T-helper 1 cell treated with Interleukin-12 subunit alpha and Interleukin-12 subunit beta and Interleukin-4 antibody, amounts not matched to agents 30 μg/mL and 1 μg/mL, for 36 hours (primary cell): Measurements from ENCODE around the gene TMEM183A.
"Not testable (repeated sequence)": the region's sequence is repeated elsewhere in the genome, so short reads cannot be mapped to it uniquely, and the experiment has no call there.

Experiments used
- H3K27ac Mint-ChIP-seq: one replicate; pipeline ENCODE4 v1.8.0; 2021; ENCODE audit warnings: mild to moderate bottlenecking, mixed read lengths
- H3K27me3 Mint-ChIP-seq: one replicate; pipeline ENCODE4 v1.8.0; 2021; ENCODE audit warnings: low read depth, mixed read lengths
- H3K36me3 Mint-ChIP-seq: one replicate; pipeline ENCODE4 v1.8.0; 2021; ENCODE audit warnings: low read depth, mixed read lengths
- H3K4me1 Mint-ChIP-seq: one replicate; pipeline ENCODE4 v1.8.0; 2021; ENCODE audit warnings: low read depth, mixed read lengths
- H3K4me3 Mint-ChIP-seq: one replicate; pipeline ENCODE4 v1.8.0; 2021; ENCODE audit warnings: mild to moderate bottlenecking, moderate library complexity, mixed read lengths
- H3K9me3 Mint-ChIP-seq: one replicate; pipeline ENCODE4 v1.8.0; 2021; ENCODE audit warnings: mixed read lengths

TMEM183A gene

DNA sequence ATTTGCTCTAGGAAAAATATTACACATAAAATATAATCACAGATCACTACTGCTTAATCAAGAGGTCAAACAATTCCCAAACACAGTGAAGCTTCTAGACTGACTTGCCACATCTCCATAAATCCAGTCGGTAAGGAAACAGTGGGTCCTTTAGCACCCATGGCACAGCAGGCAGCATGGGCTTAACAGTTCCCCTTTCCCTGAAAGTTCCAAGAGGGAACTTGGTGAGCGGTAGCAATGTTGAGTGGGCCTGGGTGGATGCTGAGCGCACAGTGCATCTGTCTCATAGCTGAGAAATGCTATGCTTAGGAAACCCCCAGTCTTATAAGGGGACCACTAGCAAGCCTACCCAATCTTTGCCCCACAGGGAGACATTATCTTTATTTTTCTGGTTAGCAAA lies 32.3 kb upstream of the TMEM183A start:
- Mint-ChIP-seq H3K9me3 (no peaks in the 10 kb centered on the region), H3K27ac (no peak overlapping the region), H3K36me3 (no peaks in the 10 kb centered on the region), H3K27me3 (peaks cover 55% of the 10 kb centered on the region), H3K4me1 (no peaks in the 10 kb centered on the region), H3K4me3 (no peak overlapping the region)

DNA sequence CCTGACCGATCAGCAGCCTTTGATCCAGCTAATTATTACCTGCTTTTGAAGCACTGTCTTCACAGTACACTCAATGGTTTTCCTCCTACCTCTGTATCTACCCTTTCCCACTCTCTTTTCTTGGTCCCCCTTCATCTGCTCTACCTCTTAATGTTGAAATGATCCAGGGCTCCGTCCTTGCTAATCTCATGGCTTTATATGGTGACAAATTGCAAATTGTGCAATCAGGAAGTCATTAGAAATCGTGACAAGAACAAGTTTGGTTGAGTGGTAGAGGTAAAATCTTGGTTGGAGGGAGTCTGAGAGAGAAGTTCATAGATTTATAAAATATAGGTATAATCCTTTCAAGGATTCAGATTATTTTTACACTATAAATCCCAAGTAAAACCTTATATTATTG lies 30.5 kb upstream of the TMEM183A start:
- Mint-ChIP-seq H3K27ac (no peak overlapping the region), H3K27me3 (peaks cover 64% of the 10 kb centered on the region), H3K9me3 (no peaks in the 10 kb centered on the region), H3K4me1 (no peaks in the 10 kb centered on the region), H3K4me3 (no peak overlapping the region), H3K36me3 (no peaks in the 10 kb centered on the region)

DNA sequence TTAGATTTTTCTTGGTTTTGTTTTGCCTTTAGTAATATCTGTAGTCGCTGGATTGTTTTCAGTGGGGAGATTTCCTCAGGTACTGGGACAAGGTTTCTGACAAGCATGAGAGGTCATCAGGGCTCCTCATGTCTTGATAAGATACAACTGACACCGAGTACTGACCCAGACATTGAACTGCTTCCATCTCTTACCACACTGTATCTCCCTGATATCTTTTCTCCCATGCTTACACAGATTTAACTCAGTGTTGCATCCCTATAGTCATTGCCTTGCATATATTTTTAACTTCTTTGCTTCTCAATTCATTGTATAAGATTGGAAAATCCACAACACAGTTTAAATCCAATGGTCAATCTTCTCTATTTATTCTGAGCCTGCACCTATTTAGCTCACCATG lies 27.7 kb upstream of the TMEM183A start:
- peaks cover 50% of the 10 kb centered on the region for H3K27me3 Mint-ChIP-seq
- no peak overlapping the region for H3K27ac Mint-ChIP-seq
- H3K4me1 Mint-ChIP-seq: no peaks in the 10 kb centered on the region
- no peak overlapping the region for H3K4me3 Mint-ChIP-seq
- no peaks in the 10 kb centered on the region for H3K9me3 Mint-ChIP-seq
- H3K36me3 Mint-ChIP-seq: no peaks in the 10 kb centered on the region

DNA sequence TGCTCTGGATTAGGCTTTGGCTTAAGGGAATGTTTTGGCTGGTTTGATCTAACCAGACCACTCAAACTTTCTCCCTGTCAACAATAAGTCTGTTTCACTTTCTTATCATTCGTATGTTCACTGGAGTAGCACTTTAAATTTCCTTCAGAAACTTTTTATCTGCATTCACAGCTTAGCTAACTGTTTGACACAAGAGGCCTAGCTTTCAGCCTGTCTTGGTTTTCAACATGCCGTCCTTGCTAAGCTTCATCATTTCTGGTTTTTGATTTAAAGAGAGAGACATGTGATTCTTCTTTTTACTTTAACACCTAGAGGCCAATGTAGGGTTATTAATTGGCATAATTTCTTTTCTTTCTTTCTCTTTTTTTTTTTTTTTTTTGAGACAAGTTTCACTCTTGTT lies 25.2 kb upstream of the TMEM183A start:
- Mint-ChIP-seq H3K36me3 (no peaks in the 10 kb centered on the region), H3K9me3 (no peaks in the 10 kb centered on the region), H3K4me1 (no peaks in the 10 kb centered on the region), H3K4me3 (no peak overlapping the region), H3K27me3 (peaks cover 39% of the 10 kb centered on the region), H3K27ac (no peak overlapping the region)

DNA sequence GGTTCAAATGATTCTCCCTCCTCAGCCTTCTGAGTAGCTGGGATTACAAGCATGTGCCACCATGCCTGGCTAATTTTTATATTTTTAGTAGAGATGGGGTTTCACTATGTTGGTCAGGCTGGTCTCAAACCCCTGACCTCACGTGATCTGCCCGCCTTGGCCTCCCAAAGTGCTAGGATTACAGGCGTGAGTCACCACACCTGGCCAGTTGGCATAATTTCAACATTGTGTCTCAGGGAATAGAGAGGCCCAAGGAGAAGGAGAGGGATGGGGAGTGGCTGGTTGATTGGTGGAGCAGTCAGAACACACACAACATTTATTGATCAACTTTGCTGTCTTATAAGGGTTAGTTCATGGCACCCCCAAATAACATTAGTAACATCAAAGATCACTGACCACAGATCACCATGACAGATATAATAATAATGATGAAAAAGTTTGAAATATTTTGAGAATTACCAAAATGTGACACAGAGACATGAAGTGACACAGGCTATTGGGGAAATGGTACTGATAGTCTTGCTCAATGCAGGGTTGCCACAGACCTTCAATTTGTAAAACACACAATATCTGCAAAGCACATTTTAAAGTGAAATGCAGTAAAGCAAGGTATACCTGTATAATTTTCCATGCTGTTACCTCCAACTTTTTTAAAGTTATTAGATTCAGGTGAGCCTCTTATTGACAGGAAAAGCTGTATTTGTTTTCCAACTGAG lies 24.3 kb upstream of the TMEM183A start:
- H3K4me1 Mint-ChIP-seq: no peaks in the 10 kb centered on the region
- H3K27ac Mint-ChIP-seq: no peak overlapping the region
- no peaks in the 10 kb centered on the region for H3K36me3 Mint-ChIP-seq
- no peak overlapping the region for H3K4me3 Mint-ChIP-seq
- peaks cover 31% of the 10 kb centered on the region for H3K27me3 Mint-ChIP-seq
- H3K9me3 Mint-ChIP-seq: no peaks in the 10 kb centered on the region

DNA sequence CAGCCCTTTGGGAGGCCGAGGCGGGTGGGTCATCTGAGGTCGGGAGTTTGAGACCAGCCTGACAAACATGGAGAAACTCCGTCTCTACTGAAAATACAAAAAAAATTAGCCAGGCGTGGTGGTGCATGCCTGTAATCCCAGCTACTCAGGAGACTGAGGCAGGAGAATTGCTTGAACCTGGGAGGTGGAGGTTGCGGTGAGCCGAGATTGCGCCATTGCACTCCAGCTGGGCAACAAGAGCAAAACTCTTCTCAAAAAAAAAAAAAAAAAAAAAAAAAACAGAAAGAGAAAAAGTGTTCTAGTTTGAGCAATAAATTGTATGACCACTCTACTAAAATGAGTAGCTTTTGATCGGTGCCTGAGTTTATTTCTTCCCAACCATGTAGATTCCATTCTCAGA lies 21.1 kb upstream of the TMEM183A start:
- not testable (repeated sequence) for H3K36me3 Mint-ChIP-seq, H3K4me3 Mint-ChIP-seq, H3K9me3 Mint-ChIP-seq, H3K4me1 Mint-ChIP-seq, H3K27ac Mint-ChIP-seq
- H3K27me3 Mint-ChIP-seq: peaks cover 21% of the 10 kb centered on the region

DNA sequence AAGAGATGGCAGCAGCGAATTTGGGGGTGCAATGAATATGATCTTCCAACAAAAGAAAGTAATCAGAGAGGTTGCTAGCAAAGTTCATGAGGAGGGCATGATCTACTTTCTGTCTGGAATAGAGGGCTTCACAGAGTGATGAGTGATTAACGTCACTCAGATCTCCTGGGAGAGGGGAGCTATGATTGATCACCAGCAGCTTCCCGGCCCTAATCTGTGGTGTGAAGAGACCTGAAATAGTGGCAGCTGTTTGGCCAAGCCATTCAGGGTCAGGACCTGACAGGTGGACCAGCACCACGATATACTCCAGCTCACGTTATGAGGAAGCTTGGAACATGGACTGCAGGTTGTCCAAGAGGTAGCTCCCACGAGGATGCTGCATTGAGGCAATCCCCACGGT lies 19.9 kb upstream of the TMEM183A start:
- Mint-ChIP-seq H3K27ac (no peak overlapping the region), H3K4me3 (no peak overlapping the region), H3K9me3 (no peaks in the 10 kb centered on the region)

DNA sequence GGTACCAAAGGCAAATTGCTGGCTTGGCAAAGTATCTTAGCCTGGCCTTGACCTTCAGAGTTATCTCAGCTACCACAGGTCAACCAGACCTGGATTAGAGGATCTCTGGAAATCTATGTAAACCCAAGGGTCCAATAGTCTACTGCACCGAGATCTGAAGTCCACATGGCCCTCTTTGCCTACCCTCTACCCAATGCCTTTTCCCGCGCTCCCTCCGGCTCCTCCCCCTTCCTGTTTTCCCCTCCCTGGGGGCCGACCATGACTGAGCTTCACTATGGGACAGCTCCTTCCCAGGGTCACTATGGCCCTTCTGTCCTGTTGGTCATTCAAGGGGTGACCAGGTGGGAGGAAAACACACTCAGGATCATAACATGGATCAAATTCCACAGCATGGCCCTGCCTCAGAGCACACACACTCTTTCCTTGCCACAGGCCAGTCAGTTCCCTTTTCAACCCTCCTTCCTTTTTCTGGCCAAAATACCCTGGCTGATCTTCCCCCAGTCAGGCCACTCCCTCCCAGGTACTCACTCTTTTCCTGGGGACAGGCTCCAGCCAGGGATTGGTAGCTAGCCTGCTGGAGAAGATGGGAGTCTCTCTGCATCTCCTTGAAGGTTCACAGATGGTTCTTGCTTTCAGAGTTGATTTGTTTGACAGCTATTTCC lies 19.1 kb upstream of the TMEM183A start:
- H3K27me3 Mint-ChIP-seq: peaks cover 40% of the 10 kb centered on the region
- H3K4me1 Mint-ChIP-seq: no peaks in the 10 kb centered on the region
- no peaks in the 10 kb centered on the region for H3K9me3 Mint-ChIP-seq
- no peak overlapping the region for H3K27ac Mint-ChIP-seq
- H3K4me3 Mint-ChIP-seq: no peak overlapping the region
- no peaks in the 10 kb centered on the region for H3K36me3 Mint-ChIP-seq

More for the DNA sequence above, 19.9 kb upstream of the TMEM183A start:
- H3K4me1 Mint-ChIP-seq: no peaks in the 10 kb centered on the region
- H3K27me3 Mint-ChIP-seq: peaks cover 32% of the 10 kb centered on the region
- H3K36me3 Mint-ChIP-seq: no peaks in the 10 kb centered on the region

DNA sequence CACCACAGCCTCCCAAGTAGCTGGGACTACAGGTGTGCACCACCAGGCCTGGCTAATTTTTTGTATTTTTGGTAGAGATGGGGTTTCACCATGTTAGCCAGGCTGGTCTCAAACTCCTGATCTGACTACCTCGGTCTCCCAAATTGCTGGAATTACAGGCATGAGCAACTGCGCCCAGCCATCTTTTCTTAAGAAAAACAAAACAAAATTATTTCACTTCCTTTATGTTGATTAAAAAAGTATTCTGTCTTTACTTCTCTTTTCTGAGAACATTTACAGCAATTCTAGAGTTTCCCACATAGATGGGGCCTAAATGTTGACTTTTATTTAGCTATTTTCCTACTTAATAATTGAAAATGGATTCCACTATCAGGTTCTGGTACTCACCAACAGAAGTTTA lies 17.3 kb upstream of the TMEM183A start:
- Mint-ChIP-seq H3K4me3 (no peak overlapping the region), H3K9me3 (no peaks in the 10 kb centered on the region), H3K36me3 (no peaks in the 10 kb centered on the region), H3K4me1 (no peaks in the 10 kb centered on the region), H3K27me3 (peaks cover 55% of the 10 kb centered on the region), H3K27ac (no peak overlapping the region)

DNA sequence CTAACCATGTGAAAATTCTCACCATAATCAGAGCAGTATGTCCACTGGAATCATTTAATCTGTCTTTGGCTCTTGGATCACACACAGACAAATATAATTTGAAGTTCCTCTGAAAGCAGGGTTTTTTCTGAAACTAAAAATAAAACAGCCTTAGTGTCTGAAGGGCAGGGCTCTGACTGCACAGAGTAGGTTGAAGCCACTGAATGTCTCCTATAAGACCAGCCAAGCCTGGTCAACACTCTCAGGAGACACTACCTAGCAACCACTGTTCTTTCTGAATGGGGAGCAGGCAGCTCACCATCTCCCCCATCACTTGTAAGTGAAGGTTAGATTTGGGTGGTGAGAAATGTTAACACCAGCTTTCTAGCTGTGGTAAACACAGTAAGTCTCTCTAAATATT lies 16.1 kb upstream of the TMEM183A start:
- no peak overlapping the region for H3K4me3 Mint-ChIP-seq
- no peaks in the 10 kb centered on the region for H3K36me3 Mint-ChIP-seq
- no peaks in the 10 kb centered on the region for H3K4me1 Mint-ChIP-seq
- H3K27ac Mint-ChIP-seq: no peak overlapping the region
- H3K27me3 Mint-ChIP-seq: peaks cover 67% of the 10 kb centered on the region
- H3K9me3 Mint-ChIP-seq: no peaks in the 10 kb centered on the region

DNA sequence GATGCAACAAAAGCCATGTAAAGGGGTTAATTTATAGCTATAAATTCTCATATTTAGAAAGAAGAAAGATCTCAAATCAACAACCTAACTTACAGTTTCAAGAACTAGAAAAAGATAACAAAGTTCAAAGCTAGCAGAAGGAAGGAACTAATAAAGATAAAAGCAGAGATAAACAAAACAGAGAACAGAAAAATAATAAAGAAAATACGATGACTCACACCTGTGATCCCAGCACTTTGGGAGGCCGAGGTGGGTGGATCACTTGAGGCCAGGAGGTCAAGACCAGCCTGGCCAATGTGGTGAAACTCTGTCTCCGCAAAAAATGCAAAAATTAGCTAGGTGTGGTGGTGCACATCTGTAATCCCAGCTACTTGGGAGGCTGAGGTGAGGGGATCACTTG lies 12.4 kb upstream of the TMEM183A start:
- H3K27me3 Mint-ChIP-seq: peaks cover 82% of the 10 kb centered on the region

DNA sequence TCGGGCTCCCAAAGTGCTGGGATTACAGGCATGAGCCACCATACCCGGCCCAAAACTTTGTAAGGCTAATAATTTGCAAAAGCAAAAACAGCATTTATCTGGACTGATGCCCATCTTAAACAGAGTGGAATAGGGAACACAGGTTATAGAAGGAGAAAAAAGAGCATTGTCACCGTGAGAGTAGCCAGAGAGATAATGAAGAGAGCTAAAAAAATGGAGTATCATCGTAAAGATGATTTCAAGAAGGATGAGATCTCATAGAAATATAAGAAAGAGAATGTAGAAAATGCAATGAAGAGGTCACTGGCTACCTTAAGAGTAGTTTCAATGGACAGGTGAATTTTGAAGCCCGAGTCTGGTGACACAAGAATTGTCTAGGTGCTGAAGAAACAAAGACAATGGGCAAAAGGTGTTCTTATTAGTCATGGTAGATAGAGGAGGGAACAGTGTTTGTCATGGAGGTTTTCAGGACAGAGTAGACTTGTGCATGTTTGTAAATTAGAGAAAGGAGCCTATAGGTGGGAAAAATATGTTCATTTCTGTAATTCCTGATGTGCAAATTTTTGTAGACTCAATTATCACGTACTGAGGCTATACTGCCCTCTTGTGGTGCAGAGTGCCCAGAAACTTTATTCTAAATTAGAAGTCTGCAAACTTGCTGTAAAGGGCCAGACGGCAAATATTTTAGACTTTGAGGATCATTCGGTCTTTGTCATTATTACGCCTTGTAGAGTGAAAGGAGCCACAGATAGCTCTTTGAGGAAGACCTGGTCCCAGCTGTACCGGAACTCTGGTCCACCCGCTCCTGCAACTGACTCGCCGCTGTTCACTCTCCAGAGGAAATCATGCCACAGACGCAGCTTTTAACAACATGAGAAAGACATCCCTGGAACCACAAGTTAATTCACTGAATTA lies 8.1 kb upstream of the TMEM183A start:
- Mint-ChIP-seq H3K27me3 (peaks cover 46% of the 10 kb centered on the region), H3K4me3 (peak overlapping the region; percentile 33), H3K36me3 (no peaks in the 10 kb centered on the region), H3K4me1 (peaks cover 10% of the 10 kb centered on the region), H3K27ac (peak overlapping the region; percentile 28), H3K9me3 (no peaks in the 10 kb centered on the region)

More for the DNA sequence above, 12.4 kb upstream of the TMEM183A start:
- Mint-ChIP-seq H3K36me3 (no peaks in the 10 kb centered on the region), H3K4me3 (no peak overlapping the region), H3K9me3 (no peaks in the 10 kb centered on the region), H3K27ac (no peak overlapping the region), H3K4me1 (peaks cover 7% of the 10 kb centered on the region)

DNA sequence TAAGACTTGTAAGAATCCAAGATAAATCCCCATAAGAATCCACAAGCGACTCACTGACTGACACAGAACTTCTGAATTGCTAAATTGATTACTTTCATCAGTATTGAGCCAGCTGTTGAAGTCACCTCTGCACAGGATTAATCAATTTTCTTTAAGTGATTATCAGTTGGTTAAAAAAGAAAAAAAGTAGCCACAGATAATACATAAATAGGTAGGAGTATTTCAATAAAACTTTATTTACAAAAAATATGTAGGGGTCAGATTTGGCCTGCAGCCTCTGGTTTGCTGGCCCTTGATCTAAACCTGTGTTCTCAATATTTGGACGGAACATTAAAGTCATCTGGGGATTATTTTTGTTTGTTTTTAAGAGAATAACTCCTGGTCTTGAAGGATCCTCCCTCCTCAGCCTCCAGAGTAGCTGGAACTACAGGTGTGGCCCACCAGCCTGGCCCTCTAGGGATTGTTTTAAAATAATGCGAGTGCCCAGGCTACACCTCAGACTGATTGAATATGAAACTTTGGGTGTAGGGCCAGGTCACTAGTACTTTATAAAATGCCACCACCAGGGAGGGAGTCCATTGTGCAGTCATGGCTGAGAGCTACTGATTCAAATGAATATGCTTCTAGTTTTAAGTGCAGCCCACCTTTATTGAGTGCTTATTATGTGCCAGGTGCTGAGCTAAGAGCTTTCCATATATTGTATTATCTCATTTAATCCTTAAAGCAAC lies 6.8 kb upstream of the TMEM183A start:
- Mint-ChIP-seq H3K36me3 (no peaks in the 10 kb centered on the region), H3K4me3 (no peak overlapping the region), H3K27ac (no peak overlapping the region), H3K27me3 (peaks cover 34% of the 10 kb centered on the region), H3K9me3 (no peaks in the 10 kb centered on the region), H3K4me1 (peaks cover 12% of the 10 kb centered on the region)

DNA sequence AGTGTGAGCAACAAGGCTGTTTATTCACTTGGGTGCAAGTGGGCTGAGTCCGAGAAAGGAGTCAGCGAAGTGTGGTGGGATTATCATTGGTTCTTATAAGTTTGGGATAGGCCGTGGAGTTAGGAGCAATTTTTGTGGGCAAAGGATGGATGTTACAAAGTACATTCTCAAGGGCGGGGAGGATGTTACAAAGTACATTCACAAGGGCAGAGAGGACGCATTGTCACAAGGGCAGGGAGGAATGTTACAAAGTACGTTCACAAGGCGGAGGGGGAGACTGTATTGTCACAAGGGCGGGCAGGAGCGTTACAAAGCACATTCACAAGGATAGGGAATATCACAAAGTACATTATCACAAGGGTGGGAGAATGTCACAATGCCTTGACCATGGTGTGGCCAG lies 5.2 kb upstream of the TMEM183A start:
- H3K27ac Mint-ChIP-seq: no peak overlapping the region
- peaks cover 18% of the 10 kb centered on the region for H3K27me3 Mint-ChIP-seq
- no peak overlapping the region for H3K4me3 Mint-ChIP-seq
- no peaks in the 10 kb centered on the region for H3K36me3 Mint-ChIP-seq
- H3K9me3 Mint-ChIP-seq: no peaks in the 10 kb centered on the region
- peaks cover 21% of the 10 kb centered on the region for H3K4me1 Mint-ChIP-seq
